Right renal pelvis (tissue), 4 donors: ENCODE measurements around the gene AMY1B. TPM values are rescaled to one million over a fixed set of nuclear protein-coding genes. Genes with fewer than 3 reads are reported as not detected.

Experiments used
- polyA plus RNA-seq, 4 donors: library from polyadenylated mRNA; unstranded; fragments of 120-200 nt; gene quantifications; one replicate each; pipeline ENCODE4 v1.2.1, GENCODE V29; 2013; ENCODE audit not compliant: insufficient read length in 4 of 4

Gene AMY1B
- polyA plus RNA-seq, 4 donors: 0.42 TPM; not detected in 3

Other genes with a start within 250 kb of the AMY1B start
- gene RNPC3, start 170.5 kb downstream of the AMY1B start, polyA plus RNA-seq: 10 to 100 TPM; 37.8 to 56.9 (median 46.7) TPM
- 10 to 100 TPM; 25.6 to 49.2 (median 30.4) TPM for gene AMY2B, start 124.6 kb downstream of the AMY1B start, polyA plus RNA-seq
- gene AMY2A, start 78.8 kb downstream of the AMY1B start, polyA plus RNA-seq: under 1 TPM in 2 of 4 donors, not detected in 2; 0.15 to 0.22 TPM
- under 1 TPM in 1 of 4 donors, not detected in 3; 0.26 TPM for gene AMY1A, start 40.5 kb downstream of the AMY1B start, polyA plus RNA-seq
- not detected for gene AMY1C, start 53.7 kb upstream of the AMY1B start, polyA plus RNA-seq